BJ (cell line): ENCODE data around the gene RAD51C. TPM values are rescaled to one million over a fixed set of nuclear protein-coding genes. Genes with fewer than 3 reads are reported as not detected.

Source experiments
- CTCF ChIA-PET: fragments of 350-600 bp; formaldehyde crosslinking; extraction: SDS; loops from one replicate; lab custom pipeline; 2021; ENCODE audit warnings: antibody characterized with exemption, inconsistent platforms; lab: Yijun Ruan, JAX
- POLR2A ChIA-PET: fragments of 300-600 bp; sonication (Branson Sonifier 250); formaldehyde crosslinking; extraction: SDS; loops from one replicate; lab custom pipeline; 2021; ENCODE audit warnings: antibody characterized with exemption; lab: Charles Lee
- DNase-seq: peaks from one replicate; pipeline ENCODE4 v3.0.0-alpha.2; 2011; ENCODE audit warnings: low read depth
- H3K27me3 ChIP-seq: 2 replicates; pipeline ENCODE4 v1.6.0; 2011; ENCODE audit warnings: low read length; ENCODE audit not compliant: control insufficient read depth, insufficient read depth
- H3K36me3 ChIP-seq: 2 replicates; pipeline ENCODE4 v1.5.1; 2011; ENCODE audit warnings: low read length; ENCODE audit not compliant: control insufficient read depth, insufficient read depth
- H3K4me3 ChIP-seq: 2 replicates; pipeline ENCODE4 v1.5.1; 2011; ENCODE audit warnings: low read depth, mild to moderate bottlenecking, control low read depth, low read length
- CTCF ChIP-seq: IDR thresholded peaks from 2 replicates; pipeline ENCODE4 v1.5.1; 2011; ENCODE audit warnings: low read depth, mild to moderate bottlenecking, control low read depth, inconsistent platforms, low read length, moderate library complexity; ENCODE audit not compliant: insufficient read depth
- polyA plus RNA-seq: library from polyadenylated mRNA; depleted of rRNA; stranded (reverse); fragments of >200 nt; gene quantifications from 2 replicates; pipeline ENCODE4 v1.2.3, GENCODE V29; 2011; rRNA removed
- small RNA-seq: library from RNA; depleted of rRNA; stranded (forward); fragments of <200 nt; gene quantifications from one replicate; pipeline ENCODE3, GENCODE V24; 2012; ENCODE audit warnings: low replicate concordance, low read depth; ENCODE audit not compliant: insufficient read length

The RAD51C gene
- polyA plus RNA-seq, 1 experiment: 15.0 TPM

- no peak for DNase-seq
- POLR2A ChIA-PET: no interaction called here
- Histone ChIP-seq H3K36me3 (no peaks in the 10 kb centered on the region), H3K27me3 (peaks cover 3% of the 10 kb centered on the region; the same call in 1 of the 2 replicates), H3K4me3 (no peak overlapping the region)
- CTCF ChIA-PET: no interaction called here
- TF ChIP-seq CTCF: no peak
Observed at GRCh38 chr17:58783380-58783779, 91.0 kb downstream of the RAD51C start.

GRCh38 chr17:58785097-58785496, 92.7 kb downstream of the RAD51C start:
- DNase-seq: no peak
- POLR2A ChIA-PET: no interaction called here
- no peak for TF ChIP-seq CTCF
- CTCF ChIA-PET: no interaction called here
- Histone ChIP-seq H3K4me3 (no peak overlapping the region), H3K36me3 (no peaks in the 10 kb centered on the region), H3K27me3 (peaks cover 3% of the 10 kb centered on the region)

Small RNA genes lying within 50 kb of the gene (small RNA-seq; reads per million reads assigned to genes)
- gene AC011195.1 (not detected), gene AC025521.1 (not detected), gene RF00017 (not detected), gene RNU1-108P (not detected), gene RNU1-52P (not detected), gene RNU1-85P (2.1 reads per million, percentile 10 among the genes with 10 or more reads in this experiment)

Other genes with a start within 250 kb of the RAD51C start
- not detected in 2 replicates for gene HSF5, start 204.2 kb upstream of the RAD51C start, polyA plus RNA-seq
- gene MTMR4, start 178.0 kb upstream of the RAD51C start, polyA plus RNA-seq: 19.5 and 35.2 TPM in 2 replicates
- 0.01 and 0.02 TPM in 2 replicates for gene TEX14, start 557 bp upstream of the RAD51C start, polyA plus RNA-seq
- 0.02 and 0.04 TPM in 2 replicates for gene PPM1E, start 63.3 kb downstream of the RAD51C start, polyA plus RNA-seq